GM12892 (cell line): ENCODE results near the gene LSMEM2.

Experiments
- POLR2A ChIP-seq: IDR thresholded peaks from 2 replicates; pipeline ENCODE4 v1.6.1; 2011; ENCODE audit warnings: low read depth, low read length, control low read depth
- POLR2AphosphoS5 ChIP-seq: IDR thresholded peaks from 2 replicates; pipeline ENCODE4 v1.6.1; 2011; ENCODE audit warnings: low read depth, low read length, control low read depth

DNA sequence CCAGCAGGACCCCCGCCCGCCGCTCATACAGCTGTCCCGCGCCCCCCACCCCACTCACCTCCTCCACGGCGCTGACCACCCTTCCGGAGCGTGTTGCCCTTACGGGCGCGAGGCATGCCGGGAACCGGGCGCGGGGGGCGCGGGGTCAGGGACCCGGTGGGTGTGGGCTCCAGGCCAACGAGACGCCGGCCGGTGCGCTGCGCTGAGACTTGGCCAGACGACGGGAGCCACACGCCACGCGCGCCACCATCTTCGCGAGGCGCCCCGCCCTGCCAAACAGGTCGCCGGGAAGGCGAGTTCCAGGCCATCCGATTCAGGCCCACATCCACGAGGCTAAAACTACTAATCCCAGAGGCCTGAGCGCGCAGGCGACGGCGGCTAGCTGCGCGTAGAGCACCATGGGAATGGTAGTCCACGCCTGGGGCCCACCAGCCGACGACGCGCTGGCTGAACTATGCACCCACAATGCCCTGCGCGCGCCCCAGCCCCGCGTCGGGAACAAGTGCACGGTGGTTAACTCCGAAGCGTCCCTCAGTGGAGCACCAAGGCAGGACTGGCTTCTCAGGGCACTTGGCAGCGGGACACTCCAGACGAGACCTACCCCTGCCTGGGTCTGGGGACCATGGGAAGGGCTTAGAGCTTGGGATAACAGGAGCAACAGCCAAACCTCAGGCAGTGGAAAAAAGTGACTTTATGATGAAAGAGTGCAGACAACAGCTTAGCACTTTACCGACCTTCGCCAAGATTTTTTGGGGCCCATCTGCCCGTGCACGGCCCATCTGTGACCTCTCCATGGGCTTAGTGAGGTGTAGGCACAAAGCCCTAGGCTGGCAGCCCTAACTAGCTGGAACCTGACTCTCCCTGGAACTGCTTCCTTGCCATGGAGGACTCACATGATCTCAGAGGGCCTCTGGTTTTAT lies 13.5 kb downstream of the LSMEM2 start, which contains the start of gene IFRD2:
- TF ChIP-seq POLR2A (peak; percentile 83), POLR2AphosphoS5 (peak; percentile 64)
